ENCODE results near the gene BAD. TPM values are rescaled to one million over a fixed set of nuclear protein-coding genes. Genes with fewer than 3 reads are reported as not detected.

BAD gene
- total RNA-seq, 1 donor from 2014 or later: 43.6 TPM

GRCh38 chr11:64230985-64231365 lies 53.5 kb downstream of the BAD start:
- Histone ChIP-seq H3K79me2 (ENCODE audit: insufficient read depth, low read length) (peaks cover 27% of the 10 kb centered on the region), H3K9ac (ENCODE audit: low read length) (peak overlapping the region; percentile 85), H3K36me3 (ENCODE audit: insufficient read depth, low read length) (no peaks in the 10 kb centered on the region), H3K27me3 (ENCODE audit: insufficient read depth, low read length) (no peaks in the 10 kb centered on the region), H3K9me3 (ENCODE audit: insufficient read depth, low read depth, low read length) (no peaks in the 10 kb centered on the region), H3K4me1 (ENCODE audit: insufficient read depth, low read length) (peaks cover 33% of the 10 kb centered on the region), H3K4me3 (ENCODE audit: insufficient read depth, low read depth, low read length) (peak overlapping the region; percentile 74), H3K27ac (ENCODE audit: low read depth, low read length) (no peak overlapping the region), H3K4me2 (ENCODE audit: low read length) (peak overlapping the region; percentile 100), H4K20me1 (ENCODE audit: insufficient read depth, low read length) (peaks cover 12% of the 10 kb centered on the region), H2AFZ (ENCODE audit: low read depth, low read length) (peak overlapping the region; percentile 84)
- Mint-ChIP-seq H3K27me3 (ENCODE audit: low read depth, unreplicated experiment) (no peaks in the 10 kb centered on the region), H3K4me1 (ENCODE audit: low read depth, unreplicated experiment) (peaks cover 10% of the 10 kb centered on the region), H3K4me3 (ENCODE audit: unreplicated experiment) (peak overlapping the region; percentile 85), H3K9me3 (ENCODE audit: unreplicated experiment) (no peaks in the 10 kb centered on the region), H3K36me3 (ENCODE audit: low read depth, unreplicated experiment) (no peaks in the 10 kb centered on the region), H3K27ac (ENCODE audit: unreplicated experiment) (peak overlapping the region; percentile 34)
- DNase-seq (ENCODE audit: low read depth) (no peak), FAIRE-seq (no peak)
- TF ChIP-seq EZH2 (IDR thresholded peaks at IDR 0.05; ENCODE audit: insufficient read depth, low read length) (no peak), CTCF (IDR thresholded peaks at IDR 0.05; ENCODE audit: insufficient read depth, low read depth, low read length) (no peak)

GRCh38 chr11:64230171-64230984 lies 54.1 kb downstream of the BAD start, which contains the start of gene DNAJC4:
Gene DNAJC4, plus strand, starts transcription at chr11:64230548. Its CDS starts 307 bp downstream, at chr11:64230855.
- Mint-ChIP-seq H3K4me3 (ENCODE audit: unreplicated experiment) (peak within 1 kb of the TSS; percentile 85), H3K27me3 (ENCODE audit: low read depth, unreplicated experiment) (no peaks in the 10 kb centered on the region), H3K36me3 (ENCODE audit: low read depth, unreplicated experiment) (no peaks in the 10 kb centered on the region), H3K4me1 (ENCODE audit: low read depth, unreplicated experiment) (peaks cover 10% of the 10 kb centered on the region), H3K9me3 (ENCODE audit: unreplicated experiment) (no peaks in the 10 kb centered on the region), H3K27ac (ENCODE audit: unreplicated experiment) (peak within 1 kb of the TSS; percentile 53)
- DNase-seq (ENCODE audit: low read depth) (peak; percentile 76), FAIRE-seq (no peak)
- Histone ChIP-seq H3K27ac (ENCODE audit: low read depth, low read length) (peak within 1 kb of the TSS; percentile 56), H3K9me3 (ENCODE audit: insufficient read depth, low read depth, low read length) (no peaks in the 10 kb centered on the region), H3K36me3 (ENCODE audit: insufficient read depth, low read length) (no peaks in the 10 kb centered on the region), H4K20me1 (ENCODE audit: insufficient read depth, low read length) (peaks cover 6% of the 10 kb centered on the region), H3K9ac (ENCODE audit: low read length) (peak within 1 kb of the TSS; percentile 85), H3K4me2 (ENCODE audit: low read length) (peak within 1 kb of the TSS; percentile 100), H3K27me3 (ENCODE audit: insufficient read depth, low read length) (no peaks in the 10 kb centered on the region), H2AFZ (ENCODE audit: low read depth, low read length) (peak within 1 kb of the TSS; percentile 84), H3K4me3 (ENCODE audit: insufficient read depth, low read depth, low read length) (peak within 1 kb of the TSS; percentile 74), H3K79me2 (ENCODE audit: insufficient read depth, low read length) (peaks cover 31% of the 10 kb centered on the region), H3K4me1 (ENCODE audit: insufficient read depth, low read length) (peaks cover 32% of the 10 kb centered on the region)
- TF ChIP-seq CTCF (IDR thresholded peaks at IDR 0.05; ENCODE audit: insufficient read depth, low read depth, low read length) (no peak), EZH2 (IDR thresholded peaks at IDR 0.05; ENCODE audit: insufficient read depth, low read length) (no peak)

GRCh38 chr11:64229744-64230170 lies 54.7 kb downstream of the BAD start:
- Mint-ChIP-seq H3K4me1 (ENCODE audit: low read depth, unreplicated experiment) (peaks cover 11% of the 10 kb centered on the region), H3K9me3 (ENCODE audit: unreplicated experiment) (no peaks in the 10 kb centered on the region), H3K27ac (ENCODE audit: unreplicated experiment) (peak overlapping the region; percentile 53), H3K36me3 (ENCODE audit: low read depth, unreplicated experiment) (no peaks in the 10 kb centered on the region), H3K4me3 (ENCODE audit: unreplicated experiment) (peak overlapping the region; percentile 85), H3K27me3 (ENCODE audit: low read depth, unreplicated experiment) (no peaks in the 10 kb centered on the region)
- Histone ChIP-seq H3K36me3 (ENCODE audit: insufficient read depth, low read length) (no peaks in the 10 kb centered on the region), H3K4me1 (ENCODE audit: insufficient read depth, low read length) (peaks cover 31% of the 10 kb centered on the region), H3K27me3 (ENCODE audit: insufficient read depth, low read length) (no peaks in the 10 kb centered on the region), H3K4me2 (ENCODE audit: low read length) (peak overlapping the region; percentile 100), H3K9ac (ENCODE audit: low read length) (peak overlapping the region; percentile 85), H2AFZ (ENCODE audit: low read depth, low read length) (peak overlapping the region; percentile 57), H3K9me3 (ENCODE audit: insufficient read depth, low read depth, low read length) (no peaks in the 10 kb centered on the region), H3K4me3 (ENCODE audit: insufficient read depth, low read depth, low read length) (peak overlapping the region; percentile 74), H3K27ac (ENCODE audit: low read depth, low read length) (no peak overlapping the region), H3K79me2 (ENCODE audit: insufficient read depth, low read length) (peaks cover 32% of the 10 kb centered on the region), H4K20me1 (ENCODE audit: insufficient read depth, low read length) (peaks cover 3% of the 10 kb centered on the region)
- FAIRE-seq: no peak
- TF ChIP-seq EZH2 (IDR thresholded peaks at IDR 0.05; ENCODE audit: insufficient read depth, low read length) (no peak), CTCF (IDR thresholded peaks at IDR 0.05; ENCODE audit: insufficient read depth, low read depth, low read length) (no peak)
- no peak for DNase-seq (ENCODE audit: low read depth)

Data from astrocyte (in vitro differentiated cells and primary cell).